SU-DHL-6 (cell line): ENCODE results near the gene LYPD6.

Experiments
- H2AFZ ChIP-seq: fragments of 200-600 bp; sonication (generic); 2 replicates; pipeline ENCODE4 v1.6.1; 2014; ENCODE audit warnings: low read depth, mild to moderate bottlenecking, moderate library complexity, mixed read lengths, antibody characterized with exemption, low read length; ENCODE audit not compliant: severe bottlenecking
- H3F3A ChIP-seq: fragments of 200-600 bp; shearing (Covaris generic); 2 replicates; pipeline ENCODE4 v1.6.0; 2016; ENCODE audit warnings: antibody characterized with exemption, mild to moderate bottlenecking; ENCODE audit not compliant: insufficient read depth
- H3K27ac ChIP-seq: fragments of 200-600 bp; sonication (generic); 2 replicates; pipeline ENCODE4 v1.5.1; 2016; ENCODE audit warnings: low read depth, mild to moderate bottlenecking, low read length, moderate library complexity, mixed read lengths
- H3K27me3 ChIP-seq: fragments of 200-600 bp; sonication (generic), shearing (Covaris generic); 2 replicates; pipeline ENCODE4 v1.6.0; 2014; ENCODE audit warnings: mild to moderate bottlenecking, low read length
- H3K36me3 ChIP-seq: fragments of 200-600 bp; sonication (generic); 2 replicates; pipeline ENCODE4 v1.6.1; 2014; ENCODE audit warnings: mild to moderate bottlenecking, low read length, mixed read lengths
- H3K4me2 ChIP-seq: fragments of 300-600, 200-600 bp; shearing (Covaris generic), sonication (generic); 2 replicates; pipeline ENCODE4 v1.6.0; 2014; ENCODE audit warnings: low read length, low read depth, mild to moderate bottlenecking; ENCODE audit not compliant: poor library complexity, severe bottlenecking
- H3K4me3 ChIP-seq: fragments of 200-600 bp; sonication (generic); 2 replicates; pipeline ENCODE4 v1.5.1; 2014; ENCODE audit warnings: antibody characterized with exemption, low read length, mild to moderate bottlenecking, mixed read lengths; ENCODE audit not compliant: insufficient read depth, poor library complexity, severe bottlenecking
- H3K79me2 ChIP-seq: fragments of 200-600 bp; sonication (generic); 2 replicates; pipeline ENCODE4 v1.6.1; 2014; ENCODE audit warnings: mild to moderate bottlenecking, low read length, moderate library complexity; ENCODE audit not compliant: insufficient read depth
- H3K9ac ChIP-seq: fragments of 200-600 bp; sonication (generic); 2 replicates; pipeline ENCODE4 v1.7.0; 2014; ENCODE audit warnings: mild to moderate bottlenecking, low read length
- H3K9me2 ChIP-seq: fragments of 200-600 bp; sonication (generic); replicated peaks from 2 replicates; pipeline ENCODE4 v1.6.1; 2014; ENCODE audit warnings: low read length; ENCODE audit not compliant: insufficient read depth
- H3K9me3 ChIP-seq: fragments of 200-600 bp; sonication (generic); 2 replicates; pipeline ENCODE4 v1.6.1; 2014; ENCODE audit warnings: low read length, mixed read lengths; ENCODE audit not compliant: insufficient read depth
- H4K20me1 ChIP-seq: fragments of 200-600 bp; sonication (generic); 2 replicates; pipeline ENCODE4 v1.6.1; 2014; ENCODE audit warnings: low read depth, mild to moderate bottlenecking, antibody characterized with exemption, low read length, moderate library complexity, mixed read lengths
- EZH2phosphoT487 ChIP-seq: fragments of 200-600 bp; sonication (generic), shearing (Covaris generic); conservative IDR thresholded peaks from 2 replicates; pipeline ENCODE4 v1.6.1; 2018; ENCODE audit warnings: mild to moderate bottlenecking, antibody characterized with exemption, low read length, moderate library complexity, mixed read lengths
- TF ChIP-seq, protein P1 (sequence below): fragments of 200-600 bp; sonication (generic); IDR thresholded peaks from one replicate; pipeline ENCODE4 v1.5.1; 2017; ENCODE audit warnings: antibody characterized with exemption, mild to moderate bottlenecking, low read length, moderate library complexity; ENCODE audit not compliant: insufficient read depth, poor library complexity, severe bottlenecking

Gene LYPD6

DNA sequence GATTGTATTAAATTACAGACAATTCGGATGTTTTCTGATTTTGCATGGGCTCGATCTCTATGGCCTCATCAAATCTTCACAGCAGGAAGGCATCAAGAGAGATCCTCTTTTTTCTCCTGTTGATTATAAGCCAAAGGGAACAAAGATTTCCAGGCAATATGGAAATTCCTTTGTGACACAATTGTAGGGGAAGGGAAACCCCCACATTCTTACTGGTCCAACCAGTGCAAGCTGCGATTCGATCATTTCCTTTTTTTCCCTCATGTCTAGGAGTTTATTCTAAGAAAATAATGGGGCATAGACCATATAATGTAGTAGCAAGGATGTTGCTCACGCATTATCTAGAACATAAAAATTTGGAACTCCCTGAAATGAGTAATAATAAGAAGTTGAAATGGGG lies 87.7 kb downstream of the LYPD6 start:
- no peaks in the 10 kb centered on the region for H3K79me2 ChIP-seq
- H3K27ac ChIP-seq, result no peak overlapping the region
- TF ChIP-seq EZH2phosphoT487, result no peak
- TF ChIP-seq, protein P1, sequence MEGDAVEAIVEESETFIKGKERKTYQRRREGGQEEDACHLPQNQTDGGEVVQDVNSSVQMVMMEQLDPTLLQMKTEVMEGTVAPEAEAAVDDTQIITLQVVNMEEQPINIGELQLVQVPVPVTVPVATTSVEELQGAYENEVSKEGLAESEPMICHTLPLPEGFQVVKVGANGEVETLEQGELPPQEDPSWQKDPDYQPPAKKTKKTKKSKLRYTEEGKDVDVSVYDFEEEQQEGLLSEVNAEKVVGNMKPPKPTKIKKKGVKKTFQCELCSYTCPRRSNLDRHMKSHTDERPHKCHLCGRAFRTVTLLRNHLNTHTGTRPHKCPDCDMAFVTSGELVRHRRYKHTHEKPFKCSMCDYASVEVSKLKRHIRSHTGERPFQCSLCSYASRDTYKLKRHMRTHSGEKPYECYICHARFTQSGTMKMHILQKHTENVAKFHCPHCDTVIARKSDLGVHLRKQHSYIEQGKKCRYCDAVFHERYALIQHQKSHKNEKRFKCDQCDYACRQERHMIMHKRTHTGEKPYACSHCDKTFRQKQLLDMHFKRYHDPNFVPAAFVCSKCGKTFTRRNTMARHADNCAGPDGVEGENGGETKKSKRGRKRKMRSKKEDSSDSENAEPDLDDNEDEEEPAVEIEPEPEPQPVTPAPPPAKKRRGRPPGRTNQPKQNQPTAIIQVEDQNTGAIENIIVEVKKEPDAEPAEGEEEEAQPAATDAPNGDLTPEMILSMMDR, result no peak
- no peaks in the 10 kb centered on the region for H4K20me1 ChIP-seq
- no peak overlapping the region for H3K9ac ChIP-seq
- H3F3A ChIP-seq, result no peaks in the 10 kb centered on the region
- H3K9me2 ChIP-seq, result no peaks in the 10 kb centered on the region
- no peak overlapping the region for H2AFZ ChIP-seq
- no peaks in the 10 kb centered on the region for H3K27me3 ChIP-seq
- H3K9me3 ChIP-seq, result no peaks in the 10 kb centered on the region
- H3K4me2 ChIP-seq, result no peak overlapping the region
- H3K4me3 ChIP-seq, result no peak overlapping the region
- H3K36me3 ChIP-seq, result no peaks in the 10 kb centered on the region

DNA sequence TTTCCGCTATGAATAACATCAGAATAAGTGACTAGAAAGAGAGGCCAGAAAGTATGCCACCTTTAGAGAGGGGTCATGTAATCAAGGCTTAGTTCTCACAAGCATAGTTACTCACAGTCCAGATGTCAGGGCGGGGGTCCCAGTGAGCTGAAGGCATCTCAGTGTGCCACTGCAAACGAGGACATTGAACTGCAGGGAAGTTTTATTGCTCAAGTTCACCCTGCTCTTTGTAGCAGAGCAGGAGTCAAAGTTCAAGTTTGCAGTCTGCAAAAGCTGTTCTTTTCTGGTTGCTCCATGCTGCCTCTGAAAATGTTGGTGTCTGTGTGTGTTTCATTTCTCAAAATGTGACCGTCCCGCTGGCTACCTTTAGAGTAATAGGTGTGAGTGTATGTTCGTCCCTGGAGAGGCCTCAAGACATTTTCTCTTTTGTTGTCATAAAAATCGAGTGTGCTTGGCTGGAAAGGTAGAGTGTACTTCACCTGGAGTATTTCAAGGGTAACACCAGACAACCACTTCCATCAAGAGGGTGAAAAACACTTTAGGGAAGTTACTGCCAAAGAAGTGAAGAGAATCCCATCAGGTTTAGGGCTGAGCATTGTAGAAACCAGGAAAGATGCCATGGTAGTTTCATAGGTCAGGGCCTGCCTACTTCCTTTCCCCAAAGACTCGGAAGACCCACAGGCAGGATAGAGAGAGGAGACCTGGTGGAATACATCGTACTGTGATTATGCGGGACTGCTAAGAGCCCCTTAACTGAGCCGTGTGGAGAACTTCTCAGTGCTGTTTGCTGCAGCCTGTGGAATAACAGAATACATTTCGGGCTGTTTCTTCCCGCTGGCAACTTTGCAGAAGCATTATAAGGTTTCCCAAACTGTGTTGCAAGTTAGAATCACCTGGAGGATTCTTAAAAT lies 89.9 kb downstream of the LYPD6 start:
- Histone ChIP-seq H3K27me3 (no peaks in the 10 kb centered on the region; the same call in 1 of the 2 replicates), H3K9me2 (no peaks in the 10 kb centered on the region), H4K20me1 (no peaks in the 10 kb centered on the region), H3F3A (no peaks in the 10 kb centered on the region), H3K36me3 (no peaks in the 10 kb centered on the region), H3K4me2 (no peak overlapping the region), H3K27ac (no peak overlapping the region), H3K4me3 (no peak overlapping the region), H3K9ac (no peak overlapping the region), H2AFZ (no peak overlapping the region), H3K79me2 (no peaks in the 10 kb centered on the region), H3K9me3 (no peaks in the 10 kb centered on the region)
- TF ChIP-seq, protein P1, result no peak
- TF ChIP-seq EZH2phosphoT487, result no peak

DNA sequence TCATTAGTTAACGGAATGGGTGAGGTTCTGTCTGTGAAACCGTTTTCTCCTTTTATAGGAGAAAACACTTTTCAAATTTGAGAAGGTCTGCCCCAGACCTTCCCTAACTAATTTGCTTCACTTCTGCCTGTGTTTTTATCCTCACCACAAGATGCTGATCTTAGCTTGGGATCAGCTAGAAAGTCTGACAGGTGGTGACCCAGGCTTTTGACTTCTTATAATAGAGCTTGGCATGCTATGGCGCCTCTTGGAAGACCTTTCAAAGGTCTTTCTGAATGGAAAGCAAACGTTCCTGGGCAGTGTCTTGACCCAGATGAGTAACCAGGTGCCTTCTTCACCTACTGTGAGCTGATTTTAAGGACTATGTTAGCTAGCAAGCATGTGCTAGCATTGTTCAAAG lies 91.4 kb downstream of the LYPD6 start:
- Histone ChIP-seq H3K9me3 (no peaks in the 10 kb centered on the region), H4K20me1 (no peaks in the 10 kb centered on the region), H3K79me2 (no peaks in the 10 kb centered on the region), H3K4me2 (no peak overlapping the region), H3K27me3 (no peaks in the 10 kb centered on the region; the same call in 1 of the 2 replicates), H3K9ac (no peak overlapping the region), H3K4me3 (no peak overlapping the region), H2AFZ (no peak overlapping the region), H3F3A (no peaks in the 10 kb centered on the region), H3K9me2 (no peaks in the 10 kb centered on the region), H3K27ac (no peak overlapping the region), H3K36me3 (no peaks in the 10 kb centered on the region)
- TF ChIP-seq EZH2phosphoT487, result no peak
- TF ChIP-seq, protein P1, result no peak
